Activated CD4-positive, alpha-beta T cell treated with anti-CD3 and anti-CD28 coated beads for 4 hours (primary cell): Measurements from ENCODE around the gene ESPN.
A peak's percentile ranks its signal among the peaks of the same experiment; 100 is the strongest.
"Not testable (repeated sequence)": the region's sequence is repeated elsewhere in the genome, so short reads cannot be mapped to it uniquely, and the experiment has no call there.

Source experiments
- DNase-seq, 2 donors: peaks; one replicate each; pipeline ENCODE4 v3.0.0-alpha.2; 2020

The ESPN gene

GRCh38 chr1:6485168-6486101 lies 60.9 kb downstream of the ESPN start:
- no peak for DNase-seq

DNA sequence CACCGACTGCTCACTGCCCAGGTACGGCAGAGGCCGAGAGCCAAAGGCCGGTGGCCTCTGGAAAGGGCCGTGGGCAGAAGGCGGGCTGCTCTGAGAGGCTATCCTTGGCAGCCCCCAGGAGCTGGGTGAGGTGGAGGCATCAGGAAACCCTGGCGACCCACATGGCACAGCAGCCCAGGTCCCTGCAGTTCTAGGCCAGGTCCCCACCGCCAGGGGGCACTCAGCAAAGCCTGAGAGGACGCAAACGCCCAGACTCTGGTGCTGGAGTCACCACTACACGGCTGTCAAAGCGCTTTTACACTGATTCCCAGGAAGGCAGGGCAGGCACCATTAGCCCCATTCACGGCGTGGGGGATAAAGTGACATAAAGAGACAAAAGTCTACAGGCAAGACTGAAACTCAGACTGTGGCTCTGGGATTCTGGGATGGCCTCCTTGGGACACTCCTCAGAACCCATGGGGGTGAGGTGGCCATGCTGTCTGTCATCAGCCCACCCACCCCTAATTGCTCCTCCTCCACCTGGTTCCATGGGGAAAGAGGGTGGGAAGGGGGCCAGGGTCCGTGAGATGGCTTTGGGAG lies 61.9 kb downstream of the ESPN start:
- peak; percentile 87 to 90 for DNase-seq

DNA sequence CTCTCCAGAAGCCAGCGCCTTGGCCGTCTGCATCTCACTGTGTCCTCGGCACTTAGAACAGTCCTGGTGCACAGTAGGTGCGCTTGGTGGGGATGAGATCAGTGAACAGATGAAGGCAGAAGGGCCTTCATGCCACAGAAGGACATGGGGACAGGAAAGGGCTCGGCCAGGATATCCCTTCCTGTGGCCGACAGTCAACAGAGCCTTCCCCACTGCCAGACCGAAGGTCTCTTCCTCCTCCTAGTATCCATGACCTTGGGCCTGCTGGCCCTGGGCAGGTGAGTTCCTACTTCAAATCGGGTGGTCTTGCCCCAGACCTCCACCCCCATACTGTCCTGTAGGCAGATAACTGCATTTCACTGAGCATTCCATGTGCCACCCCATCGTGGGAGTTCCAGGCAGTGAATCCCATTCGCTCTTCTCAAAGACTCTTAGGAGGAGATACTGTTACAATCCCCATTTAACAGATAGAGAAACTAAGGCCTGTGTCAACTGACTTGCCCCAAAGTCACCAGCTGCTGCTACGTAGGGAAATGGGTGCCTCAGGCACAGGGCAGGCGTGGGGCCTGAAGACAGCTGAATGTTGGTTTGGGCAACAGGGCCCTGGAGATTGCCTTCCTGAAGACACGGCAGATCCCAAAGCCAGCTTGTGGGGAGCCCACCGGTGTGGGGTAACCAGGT lies 63.4 kb downstream of the ESPN start:
- DNase-seq: no peak

- no peak for DNase-seq
Measured at GRCh38 chr1:6488602-6489382, 64.2 kb downstream of the ESPN start.

- no peak for DNase-seq
Measured at GRCh38 chr1:6489383-6489765, 64.8 kb downstream of the ESPN start.

DNA sequence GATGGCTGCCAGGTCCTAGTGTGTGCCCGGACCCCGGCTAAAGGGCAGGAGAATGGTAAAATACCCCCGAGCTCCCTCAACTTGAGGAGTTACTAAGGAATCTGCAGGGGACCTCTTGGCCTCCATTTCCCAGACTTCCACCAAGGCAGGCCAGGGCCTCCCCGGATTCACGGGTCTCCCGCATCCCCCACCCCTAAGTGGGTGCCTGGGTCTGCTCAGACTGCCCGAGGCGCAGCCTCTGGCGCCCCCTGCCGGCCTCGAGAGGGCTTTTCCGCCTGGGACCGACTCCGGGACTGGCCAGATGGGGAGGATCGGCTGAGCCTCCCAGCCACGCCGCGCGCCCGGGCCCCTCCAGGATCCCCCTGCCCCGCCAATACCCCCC lies 65.2 kb downstream of the ESPN start:
- DNase-seq: peak; percentile 73

DNA sequence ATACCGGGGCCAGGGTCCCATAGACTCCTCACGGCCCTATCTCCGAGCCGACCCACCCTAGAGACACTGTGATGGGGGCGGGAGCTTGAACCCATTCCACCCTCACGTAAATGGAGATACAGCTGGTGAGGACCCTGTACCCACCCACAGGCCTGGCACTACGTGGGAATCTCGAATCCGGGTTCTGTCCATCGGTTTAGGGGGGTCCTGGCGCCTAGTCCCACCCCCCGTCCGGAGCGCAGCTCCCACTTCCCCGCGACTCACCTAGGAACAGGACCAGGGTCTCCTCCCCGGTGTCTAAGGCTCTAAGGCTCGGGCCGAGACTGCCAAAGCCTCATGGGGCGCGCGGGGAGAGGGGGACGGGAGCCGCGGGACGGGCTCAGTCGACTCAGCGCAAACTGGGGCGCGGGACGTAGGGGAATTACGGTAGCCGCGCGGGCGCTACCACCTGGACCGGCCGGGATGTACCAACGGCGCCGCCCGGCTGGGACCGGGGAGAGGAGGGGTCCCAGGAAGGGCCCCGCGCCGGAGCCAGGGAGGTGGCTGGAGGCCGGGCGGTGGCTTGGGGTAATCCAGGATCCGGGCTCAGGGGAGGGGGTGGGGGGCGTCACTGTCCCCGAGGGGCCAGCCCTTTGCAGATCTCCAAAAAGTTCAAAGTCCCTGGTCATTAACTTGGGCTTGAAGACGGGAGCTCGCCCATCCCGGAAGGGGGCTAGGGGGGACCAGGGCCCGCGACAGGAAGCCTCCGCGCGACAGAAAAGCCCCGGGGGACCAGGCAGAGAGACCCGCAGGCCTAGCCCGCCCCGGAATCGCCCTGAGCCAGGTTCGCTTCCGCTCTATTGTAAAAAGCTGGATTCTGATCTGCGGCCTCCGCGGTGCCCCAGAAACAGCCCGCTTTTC lies 65.9 kb downstream of the ESPN start:
- peak; percentile 38 to 57 for DNase-seq

- DNase-seq: no peak
Measured at GRCh38 chr1:6491081-6491449, 66.5 kb downstream of the ESPN start.

DNA sequence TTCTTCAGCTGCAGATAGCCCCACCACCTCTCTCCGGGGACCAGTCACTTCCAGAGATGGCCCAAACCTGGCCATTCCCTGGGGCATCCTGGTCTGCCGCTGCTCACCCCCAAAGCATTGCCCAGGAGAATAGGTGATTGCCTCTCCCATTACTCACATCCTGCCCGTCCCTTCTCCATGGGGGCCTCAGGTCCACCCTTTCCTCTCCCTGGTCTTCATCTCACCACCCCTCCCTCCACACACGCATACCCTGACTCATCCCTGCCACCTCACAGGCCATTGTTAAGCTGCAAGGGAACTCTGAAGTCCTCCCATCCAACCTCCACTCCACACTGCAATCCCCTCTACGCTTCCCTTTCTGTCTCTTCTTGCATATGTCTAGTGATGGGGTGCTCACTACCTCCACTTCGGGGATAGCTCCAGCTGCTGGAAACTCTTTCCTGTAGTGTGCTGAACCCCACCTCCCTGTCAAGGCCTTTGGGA lies 66.9 kb downstream of the ESPN start, which contains the start of gene PLEKHG5:
Gene PLEKHG5 (minus strand): TSS at position 188 of the 483 bp plus-strand sequence. CDS start 14,096 bp downstream, outside the sequence.
- no peak for DNase-seq

DNA sequence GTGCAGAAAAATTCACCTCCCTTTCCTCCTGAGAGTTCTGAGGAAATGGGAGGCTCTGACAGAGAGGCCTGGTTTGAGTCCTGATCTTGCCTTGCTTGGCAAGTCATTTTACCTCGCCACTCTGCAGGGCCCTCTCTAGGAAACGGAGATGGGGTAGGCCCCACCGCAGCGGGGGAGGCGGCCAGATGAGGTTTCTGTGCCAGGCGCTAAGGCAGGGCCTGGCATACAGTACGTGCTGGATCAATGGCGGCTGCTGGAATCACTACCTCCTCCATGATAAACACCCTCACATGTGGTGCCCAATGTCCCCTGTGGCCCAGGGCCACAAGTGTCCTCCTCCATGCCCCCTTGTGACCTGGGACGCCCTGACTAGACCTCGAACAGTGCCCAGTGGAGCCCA lies 67.4 kb downstream of the ESPN start:
- DNase-seq: no peak

GRCh38 chr1:6493834-6494223 lies 69.3 kb downstream of the ESPN start:
- not testable (repeated sequence) for DNase-seq

- DNase-seq: no peak
Measured at GRCh38 chr1:6494627-6495026, 70.1 kb downstream of the ESPN start.

GRCh38 chr1:6495041-6495441 lies 70.5 kb downstream of the ESPN start:
- no peak for DNase-seq

- no peak for DNase-seq
Measured at GRCh38 chr1:6495540-6496364, 71.2 kb downstream of the ESPN start.

DNA sequence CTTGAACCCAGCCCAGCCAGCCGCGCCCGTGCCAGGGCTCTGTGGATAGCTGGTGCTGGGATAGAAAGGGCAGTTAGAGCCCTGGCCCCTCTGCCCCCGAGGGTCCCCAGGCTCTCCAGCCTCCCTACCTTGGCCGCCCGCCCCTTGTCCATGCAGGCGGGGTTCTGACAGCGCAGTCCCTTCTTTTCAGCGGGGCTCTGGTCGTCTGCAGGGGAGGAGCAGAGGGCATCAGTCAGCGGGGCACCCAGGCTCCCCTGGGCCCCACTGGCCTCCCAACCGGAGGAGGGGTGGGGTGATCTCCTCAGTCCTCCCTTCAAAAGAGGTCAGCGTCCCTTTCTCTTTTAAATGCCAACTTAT lies 71.8 kb downstream of the ESPN start:
- DNase-seq: no peak

GRCh38 chr1:6496890-6497214 lies 72.3 kb downstream of the ESPN start:
- no peak for DNase-seq

DNA sequence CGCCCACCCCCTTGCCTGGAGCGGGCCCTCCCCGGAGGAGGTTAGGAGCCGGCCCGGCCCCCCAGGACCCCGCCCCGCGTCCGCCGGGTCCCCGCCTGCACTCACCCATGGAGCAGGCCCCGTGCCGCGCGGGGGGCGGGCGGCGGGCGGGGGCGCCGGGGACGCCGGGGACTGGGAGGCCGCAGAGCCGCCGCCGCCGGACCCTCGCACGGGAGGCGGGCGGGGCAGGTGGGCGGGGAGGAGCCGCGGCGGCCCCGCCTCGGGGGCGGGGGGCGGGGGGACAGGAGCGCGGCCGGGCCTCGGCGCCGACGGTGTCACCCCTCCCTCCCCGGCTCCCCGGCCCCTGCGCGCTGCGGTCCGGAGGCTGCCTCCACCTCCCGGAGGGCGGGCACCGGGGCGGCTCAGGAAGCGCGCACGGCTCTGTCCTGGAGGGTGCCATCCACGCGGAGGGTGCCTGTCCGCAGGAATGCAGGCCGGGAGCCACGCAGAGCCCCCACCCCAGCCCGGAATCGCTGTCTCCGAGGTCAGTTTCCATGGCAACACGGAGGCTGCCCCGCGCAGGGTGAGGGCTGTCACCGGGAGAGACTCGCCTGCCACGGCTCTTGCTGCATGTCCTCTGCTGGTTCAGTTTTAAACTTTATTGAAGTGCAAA lies 72.8 kb downstream of the ESPN start:
- DNase-seq: peak; percentile 31 to 56

- no peak for DNase-seq
Measured at GRCh38 chr1:6497867-6498575, 73.4 kb downstream of the ESPN start.

DNA sequence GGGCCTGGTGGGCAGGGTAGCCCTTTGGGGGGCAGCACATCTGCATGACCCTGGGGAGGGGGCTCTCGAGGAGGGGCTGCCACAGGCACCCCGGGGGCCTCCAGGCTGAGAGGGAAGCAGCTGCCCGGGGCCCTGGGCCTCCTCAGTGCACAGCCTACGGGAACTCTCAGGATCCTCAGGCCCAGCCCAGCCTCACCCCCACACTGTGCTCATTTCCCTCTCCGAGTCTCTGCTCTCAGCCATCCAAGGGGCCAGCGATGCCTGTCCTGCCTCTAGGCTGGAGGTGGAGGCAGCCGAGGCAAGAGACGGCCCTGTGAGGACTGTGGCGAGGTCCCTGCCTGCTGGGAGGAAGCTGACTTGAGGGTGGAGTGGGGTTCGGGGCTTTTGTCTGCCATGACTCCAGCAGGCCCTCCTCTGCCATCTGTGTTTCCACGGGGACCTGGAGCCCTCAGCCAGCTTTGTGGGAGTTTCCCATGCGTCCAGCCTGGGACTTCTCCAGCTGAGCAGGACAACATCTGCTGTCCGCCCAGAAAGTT lies 74.1 kb downstream of the ESPN start:
- DNase-seq: no peak

- DNase-seq: no peak
Measured at GRCh38 chr1:6499296-6499695, 74.7 kb downstream of the ESPN start.
